Suprapubic skin (tissue), 4 donors: ENCODE results near the gene IL36RN. TPM values are rescaled to one million over a fixed set of nuclear protein-coding genes. Genes with fewer than 3 reads are reported as not detected.

Source experiments
- DNase-seq, 2 donors: peaks; one replicate each; pipeline ENCODE4 v3.0.0-alpha.2; 2019; ENCODE audit warnings: low spot score in 2 of 2
- H3K27ac ChIP-seq: fragments of 200-600 bp; sonication (generic); one replicate; pipeline ENCODE4 v1.5.1; 2019
- H3K27me3 ChIP-seq: fragments of 200-600 bp; sonication (generic); one replicate; pipeline ENCODE4 v1.5.1; 2019
- H3K36me3 ChIP-seq: fragments of 200-600 bp; sonication (generic); one replicate; pipeline ENCODE4 v1.5.1; 2019
- H3K4me1 ChIP-seq: fragments of 200-600 bp; sonication (generic); one replicate; pipeline ENCODE4 v1.5.1; 2019
- H3K4me3 ChIP-seq: fragments of 200-600 bp; sonication (generic); one replicate; pipeline ENCODE4 v1.5.1; 2019; ENCODE audit warnings: mild to moderate bottlenecking
- H3K9me3 ChIP-seq: fragments of 200-600 bp; sonication (generic); one replicate; pipeline ENCODE4 v1.5.1; 2019
- EP300 ChIP-seq: sonication (generic); formaldehyde crosslinking; IDR thresholded peaks from one replicate; pipeline ENCODE4 v1.6.1; 2017; ENCODE audit warnings: antibody characterized with exemption
- POLR2A ChIP-seq, 2 donors: fragments of 450-650 bp; IDR thresholded peaks; one replicate each; pipeline ENCODE4 v1.6.1; 2017; ENCODE audit warnings: antibody characterized with exemption in 2 of 2, mild to moderate bottlenecking in 2 of 2, moderate library complexity in 2 of 2
- POLR2AphosphoS5 ChIP-seq, 3 donors: sonication (generic); formaldehyde crosslinking; IDR thresholded peaks; one replicate each; pipeline ENCODE4 v1.6.1; 2017; ENCODE audit warnings: antibody characterized with exemption in 3 of 3
- WGBS: methylation state at CpG from one replicate; pipeline ENCODE4 v1.1.5; 2018; 5-methylcytosine and 5-hydroxymethylcytosine counted together
- total RNA-seq, 4 donors: library from RNA; depleted of rRNA; stranded (reverse); fragments of >200 nt; gene quantifications; one replicate each; pipeline ENCODE4 v1.1.0, GENCODE V29; 2016
- TF ChIP-seq, protein P1 (sequence below), 2 donors: fragments of 200-600 bp in 1 of 2; fragments of 450-650 bp in 1 of 2; sonication (generic) in 1 of 2; IDR thresholded peaks; one replicate each; pipeline ENCODE4 v1.5.1; 2016 to 2019; ENCODE audit warnings: antibody characterized with exemption in 2 of 2, mild to moderate bottlenecking in 1 of 2, moderate library complexity in 1 of 2

IL36RN gene
- total RNA-seq, 4 donors from 2014 or later = 7.7 to 73.9 (median 37.1) TPM

DNA sequence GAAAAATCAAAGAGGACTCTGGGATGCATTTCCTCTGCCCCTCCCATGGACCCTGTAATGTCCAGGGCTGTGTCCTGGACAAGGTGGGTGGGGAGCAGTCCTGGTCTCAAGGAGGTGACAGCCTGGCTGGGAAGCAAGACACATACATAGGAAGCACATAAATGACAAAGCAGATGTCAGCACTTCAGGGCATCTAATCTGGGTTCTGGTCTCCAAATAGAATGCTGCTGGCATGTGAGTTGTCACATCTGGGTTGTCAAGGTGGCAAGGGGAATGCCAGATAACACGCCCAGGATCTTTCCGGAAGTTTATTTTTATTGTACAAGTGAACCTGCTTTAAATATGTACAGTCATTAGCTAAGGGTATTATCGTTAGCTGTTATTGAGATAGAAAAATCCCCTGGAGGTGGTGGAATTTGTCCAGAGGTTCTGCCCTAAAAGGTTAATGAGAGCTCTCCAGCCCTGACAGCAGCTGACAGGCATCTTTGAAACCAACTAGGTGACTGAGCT, 14.4 kb downstream of the IL36RN start:
- Histone ChIP-seq H3K4me3 (no peak overlapping the region), H3K27me3 (no peaks in the 10 kb centered on the region), H3K9me3 (no peaks in the 10 kb centered on the region), H3K27ac (no peak overlapping the region), H3K36me3 (no peaks in the 10 kb centered on the region), H3K4me1 (peaks cover 10% of the 10 kb centered on the region)
- no peak for DNase-seq
- 53% methylated on average over 3 of the region's 3 CpGs for WGBS
- TF ChIP-seq EP300 = no peak
- TF ChIP-seq, protein P1, sequence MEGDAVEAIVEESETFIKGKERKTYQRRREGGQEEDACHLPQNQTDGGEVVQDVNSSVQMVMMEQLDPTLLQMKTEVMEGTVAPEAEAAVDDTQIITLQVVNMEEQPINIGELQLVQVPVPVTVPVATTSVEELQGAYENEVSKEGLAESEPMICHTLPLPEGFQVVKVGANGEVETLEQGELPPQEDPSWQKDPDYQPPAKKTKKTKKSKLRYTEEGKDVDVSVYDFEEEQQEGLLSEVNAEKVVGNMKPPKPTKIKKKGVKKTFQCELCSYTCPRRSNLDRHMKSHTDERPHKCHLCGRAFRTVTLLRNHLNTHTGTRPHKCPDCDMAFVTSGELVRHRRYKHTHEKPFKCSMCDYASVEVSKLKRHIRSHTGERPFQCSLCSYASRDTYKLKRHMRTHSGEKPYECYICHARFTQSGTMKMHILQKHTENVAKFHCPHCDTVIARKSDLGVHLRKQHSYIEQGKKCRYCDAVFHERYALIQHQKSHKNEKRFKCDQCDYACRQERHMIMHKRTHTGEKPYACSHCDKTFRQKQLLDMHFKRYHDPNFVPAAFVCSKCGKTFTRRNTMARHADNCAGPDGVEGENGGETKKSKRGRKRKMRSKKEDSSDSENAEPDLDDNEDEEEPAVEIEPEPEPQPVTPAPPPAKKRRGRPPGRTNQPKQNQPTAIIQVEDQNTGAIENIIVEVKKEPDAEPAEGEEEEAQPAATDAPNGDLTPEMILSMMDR (IDR thresholded peaks at IDR 0.05) = no peak

DNA sequence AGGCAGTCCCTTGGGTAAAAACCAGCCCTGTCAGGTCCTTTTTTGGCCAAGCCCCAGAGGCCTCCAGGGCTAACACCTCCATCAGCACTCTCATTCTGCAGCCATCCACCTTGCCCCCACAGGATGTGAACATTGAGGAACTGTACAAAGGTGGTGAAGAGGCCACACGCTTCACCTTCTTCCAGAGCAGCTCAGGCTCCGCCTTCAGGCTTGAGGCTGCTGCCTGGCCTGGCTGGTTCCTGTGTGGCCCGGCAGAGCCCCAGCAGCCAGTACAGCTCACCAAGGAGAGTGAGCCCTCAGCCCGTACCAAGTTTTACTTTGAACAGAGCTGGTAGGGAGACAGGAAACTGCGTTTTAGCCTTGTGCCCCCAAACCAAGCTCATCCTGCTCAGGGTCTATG, 16.0 kb downstream of the IL36RN start:
- DNase-seq = no peak
- H3K9me3 ChIP-seq = no peaks in the 10 kb centered on the region
- H3K36me3 ChIP-seq = no peaks in the 10 kb centered on the region
- no peak overlapping the region for H3K4me3 ChIP-seq
- H3K27me3 ChIP-seq = no peaks in the 10 kb centered on the region
- H3K27ac ChIP-seq = no peak overlapping the region
- 62% methylated on average over 3 of the region's 5 CpGs for WGBS
- TF ChIP-seq EP300 (no peak), POLR2AphosphoS5 (IDR thresholded peaks at IDR 0.05) (no peak), POLR2A (IDR thresholded peaks at IDR 0.05) (no peak)
- TF ChIP-seq, protein P1 (IDR thresholded peaks at IDR 0.05) = no peak
- peaks cover 22% of the 10 kb centered on the region for H3K4me1 ChIP-seq

DNA sequence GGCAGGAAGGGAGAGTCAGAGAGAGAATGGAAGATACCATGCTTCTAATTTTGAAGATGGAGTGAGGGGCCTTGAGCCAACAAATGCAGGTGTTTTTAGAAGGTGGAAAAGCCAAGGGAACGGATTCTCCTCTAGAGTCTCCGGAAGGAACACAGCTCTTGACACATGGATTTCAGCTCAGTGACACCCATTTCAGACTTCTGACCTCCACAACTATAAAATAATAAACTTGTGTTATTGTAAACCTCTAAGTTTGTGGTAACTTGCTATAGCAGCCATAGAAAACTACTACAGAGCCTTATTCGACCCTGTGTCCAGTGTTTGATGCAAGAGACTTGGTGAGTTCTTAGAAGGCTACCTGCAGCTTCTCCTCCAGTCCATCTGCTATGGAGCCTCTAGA, 16.6 kb downstream of the IL36RN start:
- Histone ChIP-seq H3K27me3 (no peaks in the 10 kb centered on the region), H3K4me1 (peaks cover 22% of the 10 kb centered on the region), H3K9me3 (no peaks in the 10 kb centered on the region), H3K4me3 (no peak overlapping the region), H3K36me3 (no peaks in the 10 kb centered on the region), H3K27ac (no peak overlapping the region)
- 93% methylated on average over 3 of the region's 3 CpGs for WGBS
- DNase-seq = no peak
- TF ChIP-seq, protein P1 (IDR thresholded peaks at IDR 0.05) = no peak
- TF ChIP-seq EP300 = no peak

DNA sequence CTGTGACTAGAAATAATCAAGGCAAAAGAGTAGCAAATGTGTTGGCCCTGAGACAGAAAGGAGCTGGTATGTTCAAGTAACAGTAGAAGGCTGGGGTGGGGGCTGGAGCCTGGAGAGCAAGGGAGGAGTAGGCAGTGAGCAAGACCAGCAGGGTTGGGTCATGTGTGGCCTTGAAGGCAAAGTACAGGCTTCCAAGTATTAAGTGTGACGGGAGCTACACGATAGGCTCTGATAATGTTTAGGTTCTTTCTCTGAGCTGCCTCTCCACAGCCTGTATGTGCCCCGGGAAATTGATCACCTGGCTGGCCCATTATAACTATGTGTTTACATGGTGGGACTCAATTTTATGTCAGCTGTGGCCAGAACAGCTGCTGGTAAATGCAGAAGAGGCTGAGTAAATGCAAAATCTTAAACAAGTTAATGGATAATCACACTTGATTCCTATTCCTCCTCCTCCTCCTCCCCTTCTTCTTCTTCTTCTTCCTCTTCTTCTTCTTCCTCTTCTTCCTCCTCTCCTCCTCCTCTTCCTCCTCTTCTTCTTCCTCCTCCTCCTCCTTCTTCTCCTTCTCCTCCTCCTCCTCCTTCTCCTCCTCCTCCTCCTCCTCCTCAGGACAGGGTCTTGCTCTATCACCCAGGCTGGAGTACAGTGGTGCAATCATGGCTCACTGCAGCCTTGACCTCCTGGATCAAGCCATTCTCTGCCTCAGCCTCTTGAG, 18.1 kb downstream of the IL36RN start:
- no peaks in the 10 kb centered on the region for H3K36me3 ChIP-seq
- TF ChIP-seq, protein P1 (IDR thresholded peaks at IDR 0.05) = no peak
- TF ChIP-seq EP300 = no peak
- TF ChIP-seq POLR2AphosphoS5 (IDR thresholded peaks at IDR 0.05) = no peak
- TF ChIP-seq POLR2A (IDR thresholded peaks at IDR 0.05) = no peak
- 59% methylated on average over 3 of the region's 3 CpGs for WGBS
- peak overlapping the region; percentile 20 for H3K27ac ChIP-seq
- peaks cover 22% of the 10 kb centered on the region for H3K4me1 ChIP-seq
- no peak overlapping the region for H3K4me3 ChIP-seq
- H3K27me3 ChIP-seq = no peaks in the 10 kb centered on the region
- no peak for DNase-seq
- H3K9me3 ChIP-seq = no peaks in the 10 kb centered on the region

DNA sequence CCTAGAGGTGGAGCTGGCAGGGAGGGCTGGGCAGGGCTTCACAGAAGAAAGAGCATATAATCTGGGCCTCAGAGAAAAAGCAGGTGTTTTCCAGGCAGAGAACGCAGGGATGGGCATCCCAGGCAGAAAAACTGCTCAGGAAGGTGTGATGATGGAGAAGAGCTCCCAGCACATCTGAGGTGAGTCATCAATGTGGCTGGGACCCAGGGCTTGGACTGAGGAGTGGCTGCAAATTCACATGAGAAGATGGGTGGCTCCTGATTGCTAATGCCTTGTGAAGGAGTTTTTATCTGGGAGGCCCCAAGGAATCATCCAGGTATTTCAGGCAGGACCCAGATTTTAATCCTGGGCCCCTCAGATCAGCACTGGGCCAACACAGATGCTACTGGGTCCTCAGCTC, 18.9 kb downstream of the IL36RN start:
- no peaks in the 10 kb centered on the region for H3K36me3 ChIP-seq
- WGBS = 23% methylated on average over 1 of the region's 1 CpG
- TF ChIP-seq, protein P1 (IDR thresholded peaks at IDR 0.05) = no peak
- TF ChIP-seq POLR2AphosphoS5 (IDR thresholded peaks at IDR 0.05) (no peak), EP300 (no peak)
- no peak overlapping the region for H3K4me3 ChIP-seq
- H3K27ac ChIP-seq = peak overlapping the region; percentile 20
- H3K27me3 ChIP-seq = no peaks in the 10 kb centered on the region
- no peaks in the 10 kb centered on the region for H3K9me3 ChIP-seq
- peaks cover 17% of the 10 kb centered on the region for H3K4me1 ChIP-seq
- DNase-seq = no peak
